ENCODE measurements around the gene KCNQ4.

The KCNQ4 gene

DNA sequence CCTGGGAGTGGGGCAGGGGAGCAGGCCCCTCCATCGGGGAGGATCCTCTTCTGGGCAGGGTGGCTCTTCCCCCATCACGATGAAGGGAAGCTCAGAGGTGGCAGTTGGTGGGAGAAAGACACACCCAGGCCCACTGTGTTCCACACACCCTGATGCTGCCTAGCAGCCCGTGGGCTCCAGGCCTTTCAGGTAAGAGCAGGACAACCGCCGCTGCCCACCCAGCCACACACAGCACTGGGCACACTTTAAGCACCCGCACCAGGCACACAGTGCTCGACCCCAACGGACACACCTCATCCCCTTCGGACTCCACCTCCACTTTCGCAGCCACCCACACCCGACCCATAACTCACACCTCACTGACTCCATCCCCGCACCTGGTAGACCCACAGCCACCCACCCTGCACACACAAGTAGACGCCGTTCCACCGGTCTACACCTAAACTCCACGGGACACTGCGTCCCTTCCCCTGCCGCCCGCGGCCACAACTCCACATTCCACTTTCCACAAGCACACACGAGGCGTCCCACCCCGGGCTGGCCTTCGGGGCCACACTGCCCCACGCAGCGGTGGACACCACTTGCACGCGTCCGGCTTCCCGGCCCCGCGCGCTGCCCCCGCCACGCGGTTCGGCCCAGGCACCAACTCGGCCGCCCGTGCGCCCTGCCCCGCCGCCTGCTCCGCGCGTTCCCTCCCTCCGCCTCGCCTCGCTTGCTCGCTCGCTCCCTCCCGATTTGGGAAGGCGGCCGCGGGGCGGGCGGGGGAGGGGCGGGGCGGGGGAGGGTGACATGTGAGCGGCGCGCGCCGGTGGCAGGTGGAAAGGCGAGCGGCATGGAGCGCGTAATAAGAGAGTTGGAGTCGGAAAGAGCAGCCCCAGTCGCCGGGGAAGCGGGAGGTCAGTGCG is at the start of gene KCNQ4:
Gene KCNQ4 (plus strand): TSS at position 787 of the 905 bp plus-strand sequence. CDS start 307 bp downstream, outside the sequence.
- TF ChIP-seq, protein P1, sequence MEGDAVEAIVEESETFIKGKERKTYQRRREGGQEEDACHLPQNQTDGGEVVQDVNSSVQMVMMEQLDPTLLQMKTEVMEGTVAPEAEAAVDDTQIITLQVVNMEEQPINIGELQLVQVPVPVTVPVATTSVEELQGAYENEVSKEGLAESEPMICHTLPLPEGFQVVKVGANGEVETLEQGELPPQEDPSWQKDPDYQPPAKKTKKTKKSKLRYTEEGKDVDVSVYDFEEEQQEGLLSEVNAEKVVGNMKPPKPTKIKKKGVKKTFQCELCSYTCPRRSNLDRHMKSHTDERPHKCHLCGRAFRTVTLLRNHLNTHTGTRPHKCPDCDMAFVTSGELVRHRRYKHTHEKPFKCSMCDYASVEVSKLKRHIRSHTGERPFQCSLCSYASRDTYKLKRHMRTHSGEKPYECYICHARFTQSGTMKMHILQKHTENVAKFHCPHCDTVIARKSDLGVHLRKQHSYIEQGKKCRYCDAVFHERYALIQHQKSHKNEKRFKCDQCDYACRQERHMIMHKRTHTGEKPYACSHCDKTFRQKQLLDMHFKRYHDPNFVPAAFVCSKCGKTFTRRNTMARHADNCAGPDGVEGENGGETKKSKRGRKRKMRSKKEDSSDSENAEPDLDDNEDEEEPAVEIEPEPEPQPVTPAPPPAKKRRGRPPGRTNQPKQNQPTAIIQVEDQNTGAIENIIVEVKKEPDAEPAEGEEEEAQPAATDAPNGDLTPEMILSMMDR (conservative IDR thresholded peaks at IDR 0.05): no peak
- H3K27ac ChIP-seq: peak within 1 kb of the TSS; percentile 67; the same call in 1 of the 2 replicates

DNA sequence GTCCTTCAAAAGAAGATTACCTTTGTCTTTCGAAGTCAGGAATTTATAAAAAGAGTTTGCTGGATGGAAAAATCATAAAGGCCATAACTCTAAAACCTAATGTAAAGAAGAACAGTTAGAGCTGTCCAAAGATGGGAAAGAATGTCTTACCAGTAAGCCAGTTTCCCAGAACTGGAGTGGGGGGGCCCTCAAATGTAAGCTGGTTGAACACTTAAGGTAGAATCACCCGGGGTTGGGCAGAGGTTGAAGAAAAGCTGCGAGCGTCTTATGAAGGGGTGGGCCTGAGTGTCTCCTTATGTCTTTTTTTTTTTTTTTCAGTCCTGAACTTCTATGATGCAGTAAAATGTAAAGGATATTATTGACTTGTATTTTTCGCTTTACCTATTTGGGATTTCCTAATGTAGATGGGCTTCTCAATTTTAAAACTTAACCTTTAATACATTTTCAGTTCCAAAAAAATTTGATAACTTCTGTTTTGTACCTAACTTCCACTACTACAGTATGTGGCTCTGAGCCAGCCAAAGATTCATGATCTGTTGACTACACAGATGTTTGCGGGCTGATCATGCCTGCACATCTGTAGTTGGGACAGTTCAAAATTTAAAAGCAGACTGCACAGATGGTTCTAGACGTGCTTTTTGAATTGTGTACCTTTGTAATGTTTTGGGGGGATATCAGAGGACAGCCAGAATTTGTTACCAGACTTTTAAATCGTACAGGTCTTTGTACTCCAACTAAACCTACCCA is 48.5 kb upstream of the KCNQ4 start:
- no peak overlapping the region for H3K27ac ChIP-seq
- TF ChIP-seq, protein P1 (conservative IDR thresholded peaks at IDR 0.05): no peak

GRCh38 chr1:40736085-40736531 is 47.5 kb upstream of the KCNQ4 start:
- H3K27ac ChIP-seq: no peak overlapping the region
- TF ChIP-seq, protein P1 (conservative IDR thresholded peaks at IDR 0.05): no peak

DNA sequence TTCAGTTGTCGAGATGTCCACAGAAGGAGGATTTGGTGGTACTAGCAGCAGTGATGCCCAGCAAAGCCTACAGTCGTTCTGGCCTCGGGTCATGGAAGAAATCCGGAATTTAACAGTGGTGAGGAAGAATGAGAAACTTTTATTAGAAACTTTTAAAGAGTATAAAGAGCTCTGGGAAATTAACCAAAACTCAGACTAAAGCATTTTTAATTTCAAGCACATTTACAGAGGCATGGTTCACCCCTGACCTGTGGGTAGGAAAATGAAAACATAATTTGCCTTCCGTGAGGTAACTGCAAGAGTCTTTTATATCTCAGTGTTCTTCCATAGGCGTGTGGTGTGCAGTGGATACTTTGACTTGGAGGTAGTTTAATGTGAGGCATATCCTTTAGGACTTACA is 44.8 kb upstream of the KCNQ4 start:
- H3K27ac ChIP-seq: no peak overlapping the region
- TF ChIP-seq, protein P1 (conservative IDR thresholded peaks at IDR 0.05): no peak

GRCh38 chr1:40739455-40740008 is 44.1 kb upstream of the KCNQ4 start:
- TF ChIP-seq, protein P1 (conservative IDR thresholded peaks at IDR 0.05): no peak
- H3K27ac ChIP-seq: no peak overlapping the region

DNA sequence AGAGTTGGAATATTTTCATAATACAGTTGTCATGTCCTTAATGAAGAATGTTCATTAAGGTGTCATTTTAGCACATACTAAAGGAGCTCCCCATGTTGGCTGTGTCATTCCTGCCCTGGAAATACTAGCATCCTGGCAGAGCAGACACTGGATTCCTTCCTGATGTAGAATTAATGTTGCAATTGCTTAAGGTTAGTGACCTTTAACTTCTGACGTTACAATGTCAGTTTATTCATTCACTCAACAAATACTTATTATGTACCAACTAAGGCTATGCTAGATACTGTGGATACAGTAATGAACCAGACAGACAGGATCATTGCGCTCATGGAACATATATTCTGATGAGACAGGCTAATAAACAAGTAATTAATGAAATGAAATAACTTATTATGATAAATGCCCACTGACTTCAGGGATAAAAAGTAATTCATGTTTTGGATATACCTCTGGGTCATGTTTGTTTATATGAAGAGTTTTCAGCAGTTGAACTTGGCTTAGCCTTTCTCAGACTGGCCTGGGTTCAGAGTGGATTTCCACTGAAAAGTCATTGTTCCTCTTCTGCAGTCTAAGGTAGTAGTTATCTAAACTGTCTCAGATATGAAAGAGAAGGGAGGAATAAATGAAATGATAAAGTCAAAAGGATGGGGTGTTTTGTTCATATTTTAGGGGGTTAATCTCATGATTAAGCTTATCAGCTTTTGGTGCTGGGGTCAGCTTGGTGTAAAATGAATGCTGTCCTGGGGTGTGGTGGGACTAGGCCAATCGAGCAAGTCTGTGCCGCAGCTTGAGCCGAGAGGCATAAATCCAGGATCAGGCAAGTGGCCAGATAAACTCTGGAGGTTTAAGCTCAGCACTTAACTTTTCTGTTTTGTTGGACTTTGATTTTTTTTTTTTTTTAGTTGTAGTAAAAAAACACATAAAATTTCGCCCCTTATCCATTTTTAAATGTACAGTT is 43.3 kb upstream of the KCNQ4 start:
- TF ChIP-seq, protein P1 (conservative IDR thresholded peaks at IDR 0.05): no peak
- H3K27ac ChIP-seq: no peak overlapping the region

All from VCaP (cell line).